Measurements from ENCODE around the gene DSCAML1. TPM values are rescaled to one million over a fixed set of nuclear protein-coding genes. Genes with fewer than 3 reads are reported as not detected.

DSCAML1 gene
- total and polyA plus RNA-seq, 2 of the 8 experiments (the other 6 are each of a cell fraction or from before 2014, with no cell fraction given), result 0.19 to 0.24 TPM

DNA sequence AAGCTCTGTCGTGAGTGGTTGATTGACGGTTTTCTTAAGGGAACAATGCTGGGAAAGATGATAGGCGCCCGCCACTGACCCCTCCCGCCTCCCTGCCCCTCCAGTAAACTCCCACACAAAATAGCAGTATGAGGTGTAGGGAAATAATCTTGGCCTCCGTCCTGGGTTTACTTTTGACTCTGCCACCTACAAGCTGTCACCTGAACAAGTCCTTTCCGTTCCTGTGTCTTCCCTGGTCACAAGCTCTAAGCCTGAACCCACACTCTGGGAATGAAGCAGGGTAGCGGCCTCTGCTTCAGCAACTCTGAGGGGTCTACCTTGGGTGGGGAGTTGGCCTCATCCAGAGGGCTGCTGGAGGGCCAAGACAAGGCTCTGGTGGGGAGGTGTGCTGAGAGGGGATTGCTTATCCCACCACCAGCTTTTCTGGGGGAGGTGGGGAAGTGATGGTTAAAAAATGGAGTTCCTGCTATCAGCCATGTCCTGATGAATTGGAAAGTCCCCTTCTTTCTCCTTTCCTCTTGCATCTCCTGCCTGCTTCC, 381.6 kb downstream of the DSCAML1 start:
- Histone ChIP-seq H3K79me2 (ENCODE audit: control insufficient read depth in 1 of 2, insufficient read depth in 2 of 2, low read length in 2 of 2) (no peaks in the 10 kb centered on the region), H4K20me1 (replicated peaks in 1 of 2; ENCODE audit: control insufficient read depth in 1 of 2, insufficient read depth in 2 of 2, low read length in 2 of 2) (no peaks in the 10 kb centered on the region), H3K4ac (replicated peaks; ENCODE audit: insufficient read length, low read depth, low read length) (no peak overlapping the region), H2BK120ac (replicated peaks; ENCODE audit: low read depth, low read length) (no peak overlapping the region), H3K27ac (ENCODE audit: low read depth, low read length) (no peak overlapping the region), H2BK20ac (ENCODE audit: low read length) (no peak overlapping the region), H3K18ac (ENCODE audit: extremely low read depth, low read length) (no peak overlapping the region), H3K56ac (replicated peaks; ENCODE audit: insufficient read length, low read depth, low read length) (no peak overlapping the region), H3K23ac (ENCODE audit: insufficient read length) (no peak overlapping the region), H3K4me3 (ENCODE audit: extremely low read depth in 1 of 4, insufficient read depth in 2 of 4, low read depth in 3 of 4, low read length in 4 of 4) (no peak overlapping the region), H2BK12ac (ENCODE audit: low read depth, low read length) (no peak overlapping the region), H2BK15ac (ENCODE audit: low read length) (no peak overlapping the region), H4K5ac (ENCODE audit: insufficient read length, low read depth, low read length) (no peak overlapping the region), H3K4me1 (replicated peaks in 1 of 4; ENCODE audit: control insufficient read depth in 3 of 4, insufficient read depth in 4 of 4, low read length in 3 of 4) (peaks cover 0 to 4% (median 0%) of the 10 kb centered on the region in 4 experiments; a peak in 2 of 7 replicates), H3K4me2 (ENCODE audit: insufficient read depth in 1 of 2, low read depth in 2 of 2, low read length in 2 of 2) (no peak overlapping the region), H4K91ac (replicated peaks; ENCODE audit: insufficient read length, low read length) (no peak overlapping the region), H3K9ac (replicated peaks in 1 of 4; ENCODE audit: extremely low read depth in 1 of 4, low read depth in 3 of 4, low read length in 3 of 4) (no peak overlapping the region; a peak in 1 of 7 replicates), H3K79me1 (ENCODE audit: low read depth, low read length) (no peaks in the 10 kb centered on the region), H3K14ac (ENCODE audit: insufficient read length) (no peak overlapping the region), H2AFZ (ENCODE audit: low read length) (no peak overlapping the region), H3K36me3 (ENCODE audit: control insufficient read depth in 2 of 4, insufficient read depth in 4 of 4, low read length in 3 of 4) (no peaks in the 10 kb centered on the region), H2AK5ac (ENCODE audit: low read depth, low read length) (no peak overlapping the region), H3K23me2 (ENCODE audit: low read depth, low read length) (no peaks in the 10 kb centered on the region), H4K8ac (ENCODE audit: extremely low read depth, insufficient read depth, low read length) (no peak overlapping the region), H2BK5ac (ENCODE audit: low read depth, low read length) (no peak overlapping the region), H3K9me3 (ENCODE audit: insufficient read depth in 2 of 2, low read depth in 1 of 2, low read length in 1 of 2) (no peaks in the 10 kb centered on the region), H3K27me3 (replicated peaks in 1 of 4; ENCODE audit: control insufficient read depth in 3 of 4, extremely low read depth in 1 of 4, insufficient read depth in 3 of 4, low read length in 3 of 4) (no peaks in the 10 kb centered on the region)
- WGBS, 2 experiments (ENCODE audit: extremely low coverage in 1 of 2, insufficient coverage in 1 of 2, insufficient read length in 1 of 2, insufficient replicate concordance in 2 of 2, low coverage in 1 of 2, low lambda C conversion rate in 2 of 2, missing lambda C conversion rate in 1 of 2), result 83% methylated on average over 8 of the region's 8 CpGs; no CpG with 5 or more reads in 1 of the 2 experiments
- no peak for FAIRE-seq
- CTCF ChIA-PET (ENCODE audit: partially characterized antibody), result interaction anchor here (1.6 to 9.6 kb wide), 2 partner anchors 11 to 393 kb away, joined by 4 to 85 read pairs; no protein-coding TSS in a partner anchor
- TF ChIP-seq TAF1 (IDR thresholded peaks at IDR 0.05; ENCODE audit: low read depth, low read length) (no peak), CREB1 (IDR thresholded peaks at IDR 0.05) (no peak)
- POLR2A ChIA-PET (ENCODE audit: partially characterized antibody), result no interaction called here
- DNase-seq (ENCODE audit: low read depth in 1 of 2, low spot score in 2 of 2), result no peak

All from H1 (cell line).